Erythroblast (primary cell): Measurements from ENCODE around the gene ABCC4.
"Not testable (repeated sequence)": the region's sequence is repeated elsewhere in the genome, so short reads cannot be mapped to it uniquely, and the experiment has no call there.

Experiments used
- GATA1 ChIP-seq: IDR thresholded peaks from 2 replicates; pipeline ENCODE4 v1.6.1; 2011; ENCODE audit warnings: low read depth, mild to moderate bottlenecking, control low read depth, low read length, moderate library complexity
- POLR2A ChIP-seq: IDR thresholded peaks from 2 replicates; pipeline ENCODE4 v1.6.1; 2011; ENCODE audit warnings: mild to moderate bottlenecking, low read length

GRCh38 chr13:95200386-95200957 is 100.8 kb downstream of the ABCC4 start:
- not testable (repeated sequence) for TF ChIP-seq POLR2A, GATA1
